ENCODE measurements around the gene APOA1.

DNA sequence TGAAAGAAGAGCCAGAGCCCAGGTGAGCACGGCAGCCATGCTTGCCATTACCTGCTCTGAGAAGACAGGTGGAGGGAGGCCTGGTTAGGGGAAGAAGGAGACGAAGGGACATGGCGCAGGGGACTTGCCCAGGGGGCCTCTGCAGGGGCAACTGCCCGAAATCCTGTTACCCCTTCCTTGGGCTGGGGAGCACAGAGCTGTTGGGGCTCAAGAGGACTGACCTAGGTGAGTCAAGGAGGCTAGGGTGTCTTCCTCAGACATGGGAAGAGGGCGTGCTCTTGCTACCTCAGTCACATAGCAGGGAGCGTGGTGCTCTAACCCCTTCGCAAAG is 45.6 kb downstream of the APOA1 start, which contains the start of gene APOA5:
- TF ChIP-seq POLR2A (IDR thresholded peaks at IDR 0.05) (no peak), POLR2AphosphoS5 (IDR thresholded peaks at IDR 0.05) (no peak), EP300 (IDR thresholded peaks at IDR 0.05) (no peak)
- TF ChIP-seq, protein P1, sequence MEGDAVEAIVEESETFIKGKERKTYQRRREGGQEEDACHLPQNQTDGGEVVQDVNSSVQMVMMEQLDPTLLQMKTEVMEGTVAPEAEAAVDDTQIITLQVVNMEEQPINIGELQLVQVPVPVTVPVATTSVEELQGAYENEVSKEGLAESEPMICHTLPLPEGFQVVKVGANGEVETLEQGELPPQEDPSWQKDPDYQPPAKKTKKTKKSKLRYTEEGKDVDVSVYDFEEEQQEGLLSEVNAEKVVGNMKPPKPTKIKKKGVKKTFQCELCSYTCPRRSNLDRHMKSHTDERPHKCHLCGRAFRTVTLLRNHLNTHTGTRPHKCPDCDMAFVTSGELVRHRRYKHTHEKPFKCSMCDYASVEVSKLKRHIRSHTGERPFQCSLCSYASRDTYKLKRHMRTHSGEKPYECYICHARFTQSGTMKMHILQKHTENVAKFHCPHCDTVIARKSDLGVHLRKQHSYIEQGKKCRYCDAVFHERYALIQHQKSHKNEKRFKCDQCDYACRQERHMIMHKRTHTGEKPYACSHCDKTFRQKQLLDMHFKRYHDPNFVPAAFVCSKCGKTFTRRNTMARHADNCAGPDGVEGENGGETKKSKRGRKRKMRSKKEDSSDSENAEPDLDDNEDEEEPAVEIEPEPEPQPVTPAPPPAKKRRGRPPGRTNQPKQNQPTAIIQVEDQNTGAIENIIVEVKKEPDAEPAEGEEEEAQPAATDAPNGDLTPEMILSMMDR (IDR thresholded peaks at IDR 0.05), result no peak
